Measurements from ENCODE around the gene HMGCS1. TPM values are rescaled to one million over a fixed set of nuclear protein-coding genes. Genes with fewer than 3 reads are reported as not detected.

The HMGCS1 gene
- total and polyA plus RNA-seq, 9 of the 15 experiments (the other 6 are each of a cell fraction or from before 2014, with no cell fraction given): 43.7 to 337 (median 111) TPM

GRCh38 chr5:43332401-43332800 lies 19.2 kb upstream of the HMGCS1 start (continued):
- TF ChIP-seq ZBTB12 (CRISPR knock-in tag; IDR thresholded peaks at IDR 0.05): no peak
- no peak for TF ChIP-seq HNRNPL (IDR thresholded peaks at IDR 0.05; ENCODE audit: low read depth, low read length)
- TF ChIP-seq ZNF436 (CRISPR knock-in tag; IDR thresholded peaks at IDR 0.05): no peak
- no peak for TF ChIP-seq ZFP30 (CRISPR knock-in tag; IDR thresholded peaks at IDR 0.05; ENCODE audit: borderline replicate concordance)
- TF ChIP-seq HNRNPUL1 (IDR thresholded peaks at IDR 0.05; ENCODE audit: low read length): no peak
- TF ChIP-seq MTA2 (IDR thresholded peaks at IDR 0.05; ENCODE audit: low read depth): no peak
- no peak for TF ChIP-seq ZNF134 (CRISPR knock-in tag; conservative IDR thresholded peaks at IDR 0.05)
- no peak for TF ChIP-seq ZNF174 (CRISPR knock-in tag; IDR thresholded peaks at IDR 0.05)
- TF ChIP-seq SRSF1 (IDR thresholded peaks at IDR 0.05; ENCODE audit: low read depth, low read length): no peak
- no peak for TF ChIP-seq ZNF143 (CRISPR knock-in tag; IDR thresholded peaks at IDR 0.05)
- TF ChIP-seq DPF2 (IDR thresholded peaks at IDR 0.05): no peak
- TF ChIP-seq NKRF (IDR thresholded peaks at IDR 0.05; ENCODE audit: borderline replicate concordance): no peak
- TF ChIP-seq, protein P1, sequence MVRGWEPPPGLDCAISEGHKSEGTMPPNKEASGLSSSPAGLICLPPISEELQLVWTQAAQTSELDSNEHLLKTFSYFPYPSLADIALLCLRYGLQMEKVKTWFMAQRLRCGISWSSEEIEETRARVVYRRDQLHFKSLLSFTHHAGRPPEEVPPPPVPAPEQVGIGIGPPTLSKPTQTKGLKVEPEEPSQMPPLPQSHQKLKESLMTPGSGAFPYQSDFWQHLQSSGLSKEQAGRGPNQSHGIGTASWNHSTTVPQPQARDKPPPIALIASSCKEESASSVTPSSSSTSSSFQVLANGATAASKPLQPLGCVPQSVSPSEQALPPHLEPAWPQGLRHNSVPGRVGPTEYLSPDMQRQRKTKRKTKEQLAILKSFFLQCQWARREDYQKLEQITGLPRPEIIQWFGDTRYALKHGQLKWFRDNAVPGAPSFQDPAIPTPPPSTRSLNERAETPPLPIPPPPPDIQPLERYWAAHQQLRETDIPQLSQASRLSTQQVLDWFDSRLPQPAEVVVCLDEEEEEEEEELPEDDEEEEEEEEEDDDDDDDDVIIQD (CRISPR knock-in tag; IDR thresholded peaks at IDR 0.05): no peak
- TF ChIP-seq, protein P2, sequence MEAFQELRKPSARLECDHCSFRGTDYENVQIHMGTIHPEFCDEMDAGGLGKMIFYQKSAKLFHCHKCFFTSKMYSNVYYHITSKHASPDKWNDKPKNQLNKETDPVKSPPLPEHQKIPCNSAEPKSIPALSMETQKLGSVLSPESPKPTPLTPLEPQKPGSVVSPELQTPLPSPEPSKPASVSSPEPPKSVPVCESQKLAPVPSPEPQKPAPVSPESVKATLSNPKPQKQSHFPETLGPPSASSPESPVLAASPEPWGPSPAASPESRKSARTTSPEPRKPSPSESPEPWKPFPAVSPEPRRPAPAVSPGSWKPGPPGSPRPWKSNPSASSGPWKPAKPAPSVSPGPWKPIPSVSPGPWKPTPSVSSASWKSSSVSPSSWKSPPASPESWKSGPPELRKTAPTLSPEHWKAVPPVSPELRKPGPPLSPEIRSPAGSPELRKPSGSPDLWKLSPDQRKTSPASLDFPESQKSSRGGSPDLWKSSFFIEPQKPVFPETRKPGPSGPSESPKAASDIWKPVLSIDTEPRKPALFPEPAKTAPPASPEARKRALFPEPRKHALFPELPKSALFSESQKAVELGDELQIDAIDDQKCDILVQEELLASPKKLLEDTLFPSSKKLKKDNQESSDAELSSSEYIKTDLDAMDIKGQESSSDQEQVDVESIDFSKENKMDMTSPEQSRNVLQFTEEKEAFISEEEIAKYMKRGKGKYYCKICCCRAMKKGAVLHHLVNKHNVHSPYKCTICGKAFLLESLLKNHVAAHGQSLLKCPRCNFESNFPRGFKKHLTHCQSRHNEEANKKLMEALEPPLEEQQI (IDR thresholded peaks at IDR 0.05): no peak
